GM18511 (cell line): ENCODE results near the gene CREB3L1.

Source experiments
- ATAC-seq: cut with Tn5 transposase; IDR thresholded peaks from one replicate; pipeline ENCODE4 v1.9.1; 2021; ENCODE audit warnings: mild to moderate bottlenecking, moderate library complexity; ENCODE audit not compliant: unreplicated experiment

The CREB3L1 gene

DNA sequence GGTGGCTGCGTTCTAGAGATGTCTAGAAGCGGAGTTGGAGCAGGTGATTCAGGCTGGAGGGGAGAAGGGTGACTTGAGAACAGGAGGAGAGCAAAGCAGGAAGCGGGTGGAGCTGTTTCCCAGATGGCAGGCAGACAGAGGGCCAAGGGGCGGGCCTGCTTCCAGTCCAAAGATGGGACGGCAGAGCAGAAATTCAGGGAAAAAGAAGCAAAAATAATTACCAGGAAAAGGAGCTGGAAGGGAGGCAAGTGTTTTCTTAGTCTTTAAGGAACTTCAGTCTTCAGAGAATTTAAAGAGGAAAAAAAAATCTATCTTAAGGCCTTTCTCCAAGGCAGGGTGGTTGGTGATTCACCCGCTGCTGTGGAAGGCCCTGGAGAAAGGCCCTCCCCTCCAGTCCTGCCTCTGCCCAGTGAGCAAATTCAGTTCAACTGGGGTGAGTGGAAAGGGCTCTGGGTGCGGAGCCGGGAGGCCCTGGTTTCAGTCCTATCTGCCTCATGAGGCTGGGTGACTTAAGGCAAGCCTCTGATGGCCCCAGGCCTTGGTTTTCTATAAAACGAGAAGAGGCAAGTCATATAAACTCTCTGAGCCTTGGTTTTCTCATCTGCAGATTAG, 4.5 kb upstream of the CREB3L1 start:
- no peak for ATAC-seq

DNA sequence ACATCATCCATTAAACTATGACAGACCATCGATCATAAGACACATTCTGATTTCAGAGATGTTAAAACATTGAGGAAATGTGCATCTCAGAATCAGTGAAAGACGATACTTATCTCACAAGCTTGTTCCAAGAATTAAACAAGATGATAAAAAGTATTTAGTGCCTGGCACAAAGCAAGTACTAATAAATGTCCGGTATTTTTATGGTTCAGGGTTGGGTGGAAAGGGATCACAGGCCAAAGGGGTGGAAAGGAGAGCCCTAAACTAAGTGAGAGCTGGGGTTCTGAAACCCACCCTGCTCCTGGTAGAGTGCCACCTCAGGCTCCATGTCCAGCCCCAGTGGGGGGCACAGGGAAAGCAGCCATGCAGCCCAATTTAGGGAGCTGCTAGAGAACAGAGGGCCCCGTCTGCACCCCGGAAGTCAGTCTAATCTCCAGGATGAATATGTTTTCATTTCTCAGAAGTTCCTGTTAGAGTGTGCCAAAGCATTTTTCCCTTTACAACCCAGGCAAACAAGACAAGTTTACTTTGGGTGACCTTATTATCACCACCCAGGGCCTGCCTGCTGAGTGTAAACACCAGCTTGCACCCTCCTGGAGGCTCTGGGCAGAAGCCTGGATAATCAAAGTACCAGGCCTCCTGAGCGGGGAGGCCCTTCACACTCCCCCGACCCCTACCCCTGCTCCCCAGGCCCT, 3.8 kb upstream of the CREB3L1 start:
- ATAC-seq: no peak

DNA sequence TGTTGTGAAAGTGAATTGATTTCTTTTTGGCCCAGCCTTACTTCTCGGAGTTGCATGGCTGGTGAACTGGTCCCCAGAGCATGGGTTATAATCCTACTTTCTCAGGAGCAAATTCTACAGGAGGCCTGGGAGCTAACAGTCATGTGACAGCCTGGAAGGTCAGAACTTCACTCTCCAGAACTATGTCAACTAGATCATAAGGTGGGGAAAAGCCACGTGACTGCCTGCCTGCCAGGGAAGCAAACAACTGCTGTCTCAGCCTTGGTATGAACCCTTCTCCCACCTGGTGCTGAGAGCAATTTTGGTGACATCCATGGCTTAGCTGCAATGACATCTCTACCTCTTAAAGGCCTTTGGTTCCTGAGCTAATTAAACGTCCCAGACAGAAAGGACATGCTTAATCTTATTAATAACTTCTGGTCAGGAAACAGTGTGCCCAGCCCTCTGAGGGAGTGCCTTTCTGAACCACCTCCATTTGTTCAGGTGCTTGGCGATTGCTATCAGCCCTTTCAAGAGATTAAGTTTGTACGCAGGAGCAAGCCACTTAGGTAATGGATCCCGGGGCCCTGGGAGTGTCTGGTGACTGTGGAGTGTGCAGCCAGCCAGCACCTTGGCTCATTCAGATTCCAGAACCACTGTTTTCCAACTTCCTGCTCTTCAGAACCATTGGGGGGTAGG, 1.4 kb upstream of the CREB3L1 start:
- no peak for ATAC-seq

DNA sequence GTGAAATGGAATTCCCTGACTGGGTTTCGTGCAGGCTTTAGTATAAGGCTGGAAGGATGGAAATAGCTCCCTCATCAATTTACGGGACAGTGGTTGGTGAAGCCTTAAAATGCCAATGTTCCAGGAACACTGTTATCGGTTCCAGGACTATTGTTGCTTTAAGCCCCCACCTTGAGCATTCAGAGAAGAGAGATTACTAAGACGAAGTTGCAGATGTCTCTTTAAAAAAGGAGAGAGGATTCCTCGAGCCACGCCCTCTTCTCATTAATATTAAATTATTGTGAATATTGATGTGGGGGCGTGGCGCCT, 195 bp upstream of the CREB3L1 start:
- no peak for ATAC-seq

DNA sequence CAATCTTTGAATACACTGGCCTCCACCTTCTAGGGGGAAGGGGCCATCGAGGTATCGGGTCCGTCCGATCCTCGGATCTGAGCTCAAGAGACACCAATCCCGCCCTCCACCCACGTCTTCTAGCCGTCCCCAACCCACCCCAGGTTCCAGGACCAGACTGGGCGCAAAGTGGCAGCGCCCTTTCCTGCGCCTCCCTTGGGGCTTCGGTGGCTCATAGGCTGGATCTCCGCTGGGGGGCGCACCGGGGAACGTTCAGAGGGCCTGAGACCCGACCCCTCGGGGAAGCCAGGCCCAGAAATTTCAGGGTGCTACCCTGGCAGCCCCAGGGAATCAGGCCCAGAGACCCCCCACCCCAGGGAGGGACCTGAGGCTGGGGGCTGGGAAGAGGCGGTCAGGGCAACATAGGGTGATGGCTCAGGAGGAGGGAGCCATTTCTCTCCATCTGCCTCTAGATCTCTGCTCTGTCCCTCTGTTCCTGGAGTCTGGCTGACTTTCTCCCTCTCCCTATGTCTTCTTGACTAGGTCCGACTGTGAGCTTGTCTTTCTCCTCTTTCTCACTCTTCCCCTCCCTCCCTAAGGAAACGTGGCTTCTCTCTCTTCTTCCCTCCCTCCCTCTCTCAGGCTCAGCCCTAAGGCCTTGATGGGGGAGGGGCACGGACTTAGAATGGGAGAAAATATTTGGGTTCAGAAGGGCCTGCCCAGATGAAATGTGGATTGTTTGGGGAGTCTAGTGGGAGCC, 1.1 kb downstream of the CREB3L1 start:
- no peak for ATAC-seq

DNA sequence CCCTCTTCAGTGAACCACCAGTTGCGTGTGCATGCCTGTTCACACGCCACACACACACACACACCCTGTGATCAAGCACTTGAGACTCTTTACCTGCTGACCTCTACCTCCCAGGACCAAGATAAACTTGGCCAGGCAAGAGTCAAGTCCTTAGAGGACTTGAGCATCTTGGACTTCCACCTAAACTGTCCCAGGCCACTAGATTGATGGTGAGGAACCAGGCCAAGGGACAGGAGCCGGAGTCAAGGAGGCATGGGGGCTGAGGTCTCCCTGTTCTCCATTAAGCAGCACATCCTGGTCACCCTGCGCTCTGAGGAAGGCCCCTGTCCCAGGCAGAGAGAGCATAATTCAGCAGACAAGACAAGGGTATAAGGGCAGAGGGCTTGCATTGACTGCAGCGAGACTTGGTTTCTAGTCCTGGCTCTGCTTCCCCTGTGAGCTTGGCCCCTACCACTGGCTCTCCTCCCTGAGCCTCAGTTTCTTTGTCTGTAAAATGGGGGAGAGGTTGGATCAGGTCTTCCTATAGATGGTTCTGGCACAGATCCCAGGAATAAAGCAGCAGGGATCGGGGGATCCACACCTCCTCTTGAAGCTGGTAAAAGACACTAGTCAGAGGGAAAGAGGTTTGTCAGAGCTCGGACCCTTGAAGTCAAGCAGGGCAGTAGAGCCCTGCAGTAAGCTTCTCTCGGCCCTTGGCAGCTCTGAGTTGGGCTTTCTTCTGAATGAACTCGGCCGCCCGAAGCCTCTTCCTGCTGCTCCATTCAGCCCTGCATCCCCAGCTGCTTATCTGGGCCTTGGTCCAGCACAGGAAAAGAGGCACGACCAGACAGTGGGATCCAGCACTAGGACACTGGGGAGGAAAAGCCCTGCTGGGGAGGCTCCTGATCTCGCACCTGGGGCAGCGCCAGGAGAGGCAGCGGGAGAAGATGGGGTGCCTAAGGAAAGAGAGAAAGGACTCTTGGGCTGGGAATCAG, 2.0 kb downstream of the CREB3L1 start:
- ATAC-seq: no peak

DNA sequence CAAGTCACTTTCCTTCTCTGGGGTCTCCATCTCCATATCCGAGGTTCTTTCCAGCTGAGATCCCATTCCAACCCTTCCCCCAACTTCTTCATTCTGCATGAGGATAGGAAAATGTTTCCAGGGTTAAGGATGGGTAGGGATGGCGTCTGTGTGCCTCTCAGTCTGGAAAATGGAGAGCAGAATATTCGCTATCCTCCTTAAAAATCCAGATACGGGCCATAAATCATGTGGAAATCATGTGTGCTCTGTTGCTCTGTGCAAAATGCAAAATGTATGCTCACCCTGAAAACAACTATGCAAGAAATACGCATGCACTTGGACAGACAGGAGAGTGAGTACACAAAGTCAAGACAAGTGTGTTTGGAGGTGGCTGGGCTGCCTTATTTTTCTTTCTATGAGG, 3.2 kb downstream of the CREB3L1 start:
- ATAC-seq: no peak

DNA sequence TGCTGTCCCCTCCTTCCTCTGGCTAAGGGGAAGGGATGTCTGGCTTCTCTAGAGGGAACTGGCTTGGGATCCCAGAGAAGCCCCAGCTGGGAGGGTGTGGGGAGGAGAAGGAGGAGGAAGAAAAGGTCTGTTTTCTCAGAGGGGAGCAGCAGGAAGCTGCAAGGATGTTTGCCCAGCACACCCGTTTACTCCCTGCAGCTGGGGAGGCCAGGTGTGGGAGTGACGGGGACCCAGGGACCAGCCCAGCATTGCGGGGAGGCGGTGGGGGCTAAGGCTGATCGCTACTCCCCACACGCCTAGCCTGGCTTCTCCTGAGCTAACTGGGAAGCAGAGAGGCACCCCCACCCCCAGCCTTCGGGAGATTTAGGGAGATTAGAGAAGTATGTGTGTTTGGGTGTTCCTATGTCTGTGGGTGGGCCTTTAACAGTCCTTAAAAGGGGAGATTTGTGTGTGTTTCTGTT, 3.9 kb downstream of the CREB3L1 start:
- ATAC-seq: no peak

DNA sequence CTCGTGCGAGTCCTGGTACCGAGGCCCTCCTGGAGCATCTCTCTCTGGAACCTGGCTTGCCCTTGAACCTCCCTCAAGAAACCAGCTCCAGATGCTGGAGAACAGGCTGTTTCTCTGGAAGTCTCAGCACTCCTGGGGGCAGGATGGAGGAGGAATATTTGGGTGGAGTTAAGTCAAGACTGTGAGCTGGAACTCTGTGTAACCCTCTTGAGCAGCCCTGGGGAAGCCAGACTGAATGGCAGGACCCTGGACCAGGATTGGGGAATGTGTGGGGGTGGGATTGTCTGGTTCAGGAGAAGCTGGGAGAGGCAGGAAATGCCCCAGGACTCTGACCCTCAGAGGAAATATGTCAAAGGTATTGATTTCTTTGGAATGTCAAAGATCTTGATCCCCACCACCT, 7.7 kb downstream of the CREB3L1 start:
- ATAC-seq: no peak

DNA sequence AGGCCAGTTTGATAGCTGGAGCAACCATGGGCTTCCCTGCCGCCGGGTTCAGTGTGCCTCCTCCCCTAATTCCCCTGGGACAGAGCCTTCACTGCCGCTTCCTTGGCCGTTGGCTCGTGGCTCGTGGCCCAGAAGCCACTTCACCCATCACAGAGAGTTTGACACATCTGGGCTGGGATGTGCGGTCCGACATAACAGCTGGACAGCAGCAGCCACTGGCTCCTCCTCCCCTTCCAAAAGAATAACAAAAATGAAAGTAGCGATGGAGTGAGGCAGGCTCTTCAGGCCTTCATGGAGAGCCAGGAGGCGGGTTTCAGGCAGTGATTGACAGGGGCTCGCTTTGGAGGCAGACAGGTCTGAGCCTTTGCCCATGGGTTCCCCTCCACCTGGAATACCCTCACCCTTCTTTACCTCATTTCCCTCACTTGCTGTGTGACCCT, 8.2 kb downstream of the CREB3L1 start:
- no peak for ATAC-seq

DNA sequence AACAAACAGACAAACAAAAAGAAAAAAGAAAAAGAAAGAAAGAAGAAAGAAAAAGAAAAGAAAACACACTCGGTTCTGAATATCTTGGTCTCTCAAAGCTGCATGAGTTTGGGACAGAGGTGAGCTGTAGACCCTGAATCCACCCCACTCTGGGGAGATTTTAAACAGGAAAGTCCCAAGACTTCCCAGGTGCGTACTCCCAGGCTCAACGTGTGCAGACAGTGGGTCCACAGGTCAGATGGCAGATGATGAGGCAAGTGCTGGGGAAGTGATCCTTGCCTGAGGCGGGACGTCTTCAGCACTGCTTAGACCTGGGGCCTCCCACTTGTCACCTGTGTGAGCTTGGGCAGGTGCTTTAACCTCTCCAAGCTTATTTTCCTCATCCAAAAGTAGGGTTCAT, 9.3 kb downstream of the CREB3L1 start:
- no peak for ATAC-seq

DNA sequence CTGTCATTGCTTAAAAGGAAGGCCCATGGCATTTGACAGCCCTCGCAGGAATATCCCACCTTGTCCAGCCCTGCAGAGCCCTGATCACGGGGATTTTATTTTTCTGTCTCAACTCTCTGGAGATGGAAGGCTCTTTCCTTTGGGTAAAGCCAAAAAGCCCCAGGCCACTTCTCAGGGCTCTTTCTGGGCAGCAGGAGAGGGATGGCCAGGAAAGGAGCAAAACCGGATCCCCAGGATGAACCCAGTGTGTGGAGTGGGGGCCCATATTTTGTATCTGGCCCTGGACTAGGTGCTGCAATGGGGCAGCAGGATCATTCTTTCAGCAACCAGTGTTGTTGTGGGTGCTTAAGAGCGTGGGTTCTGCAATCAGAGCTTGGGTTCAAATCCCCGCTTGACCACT, 11.0 kb downstream of the CREB3L1 start:
- no peak for ATAC-seq

DNA sequence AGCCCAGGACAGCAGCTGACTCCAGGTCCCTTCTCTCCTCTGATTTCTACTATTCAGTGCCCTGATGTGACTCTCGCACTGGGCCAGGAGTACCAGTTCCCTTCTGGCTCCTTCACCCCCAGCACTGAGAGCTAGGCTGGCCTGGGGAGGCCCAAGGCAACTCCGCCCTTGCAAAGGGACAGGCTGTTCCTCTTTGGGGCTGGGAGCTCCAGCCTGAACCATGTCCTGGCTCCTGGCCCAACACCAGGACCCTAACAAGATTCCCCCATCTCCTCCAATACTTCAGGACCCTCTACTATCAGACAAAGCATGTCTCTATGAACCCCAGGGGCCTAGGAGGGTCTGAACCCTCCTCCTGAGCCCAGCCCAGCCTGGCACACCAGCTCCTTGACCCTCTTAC, 12.5 kb downstream of the CREB3L1 start:
- ATAC-seq: no peak

DNA sequence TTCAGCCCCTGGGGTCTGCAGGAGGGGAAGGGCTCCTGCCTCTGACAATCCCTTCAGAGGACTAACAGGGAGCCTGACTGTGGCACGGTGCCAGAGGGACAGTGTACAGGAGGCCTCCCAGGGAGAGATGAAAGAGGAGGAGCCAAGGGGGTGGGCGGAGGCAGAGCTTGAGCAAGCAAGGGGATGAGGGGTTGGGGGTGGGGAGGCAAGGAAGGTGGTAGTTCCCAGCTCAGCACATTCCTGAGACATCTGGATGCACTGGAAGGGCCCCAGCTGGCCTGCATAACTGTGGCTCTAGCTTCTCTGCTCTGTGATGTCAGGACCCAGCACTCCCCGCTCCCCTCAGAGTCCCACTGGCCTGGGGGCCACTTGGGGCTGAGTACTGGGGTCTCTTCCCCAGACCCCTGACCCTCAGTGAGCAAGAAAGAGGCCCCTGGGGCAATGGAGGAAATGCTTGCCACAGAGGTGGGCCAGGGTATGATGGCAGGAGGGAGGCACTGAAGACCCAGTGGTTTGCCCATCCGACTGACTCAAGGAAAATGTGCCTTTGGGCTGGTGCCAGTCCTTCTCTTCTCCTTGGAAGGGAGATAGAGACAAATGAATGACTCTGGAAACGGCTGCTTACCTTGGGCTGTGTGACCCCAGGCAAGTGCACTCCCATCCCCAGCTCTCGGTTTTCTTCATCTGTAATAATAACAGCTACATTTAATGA, 13.3 kb downstream of the CREB3L1 start:
- ATAC-seq: no peak

DNA sequence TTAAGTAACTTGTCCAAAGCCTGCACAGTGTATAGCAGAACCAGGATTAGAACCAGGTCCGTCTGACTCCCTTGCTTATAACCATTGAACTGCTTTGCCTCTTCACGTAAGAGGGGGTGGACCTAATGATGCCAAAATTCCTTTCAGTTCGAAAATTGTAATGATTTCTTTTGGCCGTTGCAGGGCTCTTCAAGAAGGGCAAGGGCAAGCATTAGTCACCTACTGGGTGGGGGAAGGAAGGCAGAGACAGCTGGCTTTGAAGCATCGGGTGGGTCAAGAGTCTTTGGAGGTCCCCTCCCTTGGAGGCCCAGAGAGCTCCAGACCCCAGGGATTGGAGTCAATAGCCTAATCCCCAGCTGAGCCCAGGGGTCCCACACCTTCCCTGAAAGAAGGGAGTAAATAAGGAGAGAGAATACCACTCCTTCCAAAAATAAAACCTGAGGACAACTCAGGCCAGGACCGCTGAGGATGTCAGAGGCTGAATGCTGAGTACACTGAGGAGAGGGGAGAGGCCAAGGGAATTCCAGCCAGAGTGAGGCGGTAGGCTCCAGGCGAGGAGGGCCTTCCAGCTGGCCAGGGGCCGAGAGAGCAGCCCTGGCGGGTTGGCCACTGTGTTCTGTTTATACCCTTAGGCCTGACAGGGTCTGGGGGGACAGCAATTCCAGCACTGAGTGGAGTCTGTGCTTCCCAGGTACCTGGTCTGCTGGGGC, 14.1 kb downstream of the CREB3L1 start:
- ATAC-seq: no peak

DNA sequence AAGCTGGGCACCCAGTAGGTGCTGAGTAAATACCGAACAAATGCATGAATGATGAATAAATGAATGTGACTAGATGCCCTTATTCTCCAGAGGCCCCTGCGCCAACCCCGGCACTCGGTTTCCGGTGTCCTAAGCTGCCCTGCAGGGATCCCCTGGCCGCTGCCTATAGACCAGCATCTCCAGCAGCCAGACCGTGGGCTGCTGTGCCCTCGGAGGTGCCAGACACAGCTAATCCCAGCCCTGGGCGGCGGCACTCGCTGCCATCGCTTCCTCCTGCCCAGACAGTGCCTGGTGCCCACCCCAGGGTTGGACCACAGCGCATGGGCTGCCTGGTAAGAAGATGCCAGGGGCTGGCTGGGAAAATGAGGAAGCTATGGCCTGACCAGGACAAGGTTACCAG, 15.6 kb downstream of the CREB3L1 start:
- ATAC-seq: no peak

DNA sequence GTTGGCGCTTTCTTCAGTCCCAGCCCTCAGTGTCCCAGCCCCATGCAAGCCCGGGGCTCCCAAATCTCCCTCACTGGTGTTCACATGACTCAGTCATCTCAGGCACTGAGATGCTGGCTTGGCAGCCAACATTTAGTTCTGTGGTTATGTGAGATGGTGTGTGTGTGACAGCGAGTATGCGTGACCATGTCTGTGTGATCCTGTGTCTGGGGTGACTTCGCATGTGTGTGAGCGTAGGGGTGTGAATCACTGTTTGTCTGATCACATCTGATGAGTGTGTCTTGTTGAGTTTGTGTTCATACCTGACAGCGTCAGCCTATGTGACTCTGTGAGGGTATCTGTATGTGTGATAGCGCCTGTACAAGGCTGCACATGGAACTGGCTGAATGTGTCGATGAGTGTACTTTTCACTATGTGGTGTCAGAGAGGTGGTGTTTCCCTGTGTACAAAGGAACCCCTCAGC, 16.2 kb downstream of the CREB3L1 start:
- ATAC-seq: no peak

DNA sequence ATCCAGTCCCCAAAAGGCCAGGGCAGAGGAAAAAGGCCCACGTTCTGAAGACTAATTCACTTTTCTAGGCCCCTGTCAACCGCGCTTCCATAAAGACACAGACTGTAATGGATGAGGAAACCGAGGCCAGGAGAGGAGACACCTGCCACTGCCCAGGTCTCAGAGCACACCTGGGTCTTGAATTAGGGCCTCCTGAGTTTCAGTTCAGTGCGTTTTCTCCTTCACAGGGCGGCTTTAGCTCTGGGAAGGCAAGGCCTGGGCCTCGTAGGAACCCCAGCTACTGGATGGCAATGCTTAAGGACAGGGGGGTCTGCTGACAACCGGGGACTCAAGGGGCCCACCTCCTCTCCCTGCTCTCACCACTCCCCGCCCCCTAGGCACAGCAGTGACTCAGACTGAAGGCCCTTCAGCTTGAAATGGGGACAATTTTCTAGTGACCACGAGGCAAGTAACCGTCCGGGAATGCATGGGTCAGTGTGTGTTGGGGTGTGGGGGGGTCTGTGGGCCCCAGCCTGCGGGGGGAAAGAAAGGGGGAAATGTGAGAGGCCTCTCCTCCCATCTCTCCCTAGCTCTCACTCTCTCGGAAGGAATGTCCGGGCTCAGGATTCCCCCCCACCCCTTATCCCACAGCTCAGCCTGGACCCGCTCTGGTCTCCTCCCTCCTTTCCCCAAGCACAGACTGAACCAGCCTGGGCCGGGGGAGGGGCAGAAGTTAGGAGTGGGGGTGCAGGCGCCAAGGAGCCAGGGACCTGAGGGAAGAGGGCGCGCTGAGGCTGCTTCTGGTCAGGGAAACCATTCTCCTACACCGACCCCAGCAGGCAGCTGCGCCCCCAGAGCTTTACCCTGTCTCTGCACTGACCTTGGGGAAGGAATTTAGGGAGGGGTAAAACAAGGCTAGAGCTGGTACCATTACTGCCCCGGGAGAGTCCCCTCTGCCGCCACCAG, 17.2 kb downstream of the CREB3L1 start:
- ATAC-seq: no peak
